HL-60 (cell line): Measurements from ENCODE around the gene GGA1.

Experiments
- DNase-seq, 2 experiments: peaks; one replicate each; pipeline ENCODE4 v3.0.0-alpha.2; 2010 to 2020; ENCODE audit warnings: low read depth in 1 of 2, low spot score in 1 of 2
- H3K27ac ChIP-seq: fragments of 250-450 bp; sonication (Bioruptor Pico); replicated peaks from 2 replicates; pipeline ENCODE4 v1.5.1; 2020; ENCODE audit warnings: mild to moderate bottlenecking, moderate library complexity
- H3K27me3 ChIP-seq: fragments of 250-450 bp; sonication (Bioruptor Pico); 2 replicates; pipeline ENCODE4 v1.5.1; 2021; ENCODE audit warnings: mild to moderate bottlenecking, moderate library complexity; ENCODE audit not compliant: insufficient read depth, poor library complexity, severe bottlenecking
- H3K4me3 ChIP-seq: replicated peaks from 2 replicates; pipeline ENCODE4 v1.5.1; 2011; ENCODE audit warnings: mild to moderate bottlenecking, control low read depth, low read length; ENCODE audit not compliant: insufficient read depth
- CTCF ChIP-seq: IDR thresholded peaks from one replicate; pipeline ENCODE4 v1.5.1; 2011; ENCODE audit warnings: low read length, control low read depth, inconsistent platforms; ENCODE audit not compliant: insufficient read depth
- GABPA ChIP-seq: IDR thresholded peaks from 2 replicates; pipeline ENCODE4 v1.6.1; 2012; ENCODE audit warnings: low read depth
- POLR2AphosphoS5 ChIP-seq: IDR thresholded peaks from 2 replicates; pipeline ENCODE4 v1.6.1; 2012; ENCODE audit warnings: low read depth
- REST ChIP-seq: IDR thresholded peaks from 2 replicates; pipeline ENCODE4 v1.6.1; 2012; ENCODE audit warnings: low read depth; ENCODE audit not compliant: insufficient replicate concordance
- SPI1 ChIP-seq: IDR thresholded peaks from 2 replicates; pipeline ENCODE4 v1.6.1; 2012; ENCODE audit warnings: low read depth, mild to moderate bottlenecking, borderline replicate concordance

The GGA1 gene

GRCh38 chr22:37623075-37624016, 14.7 kb downstream of the GGA1 start:
- TF ChIP-seq CTCF (peak; percentile 38), GABPA (no peak)
- Histone ChIP-seq H3K27ac (no peak overlapping the region), H3K4me3 (no peak overlapping the region), H3K27me3 (no peaks in the 10 kb centered on the region)
- DNase-seq, result peak in 1 of 2 experiments; percentile 63

- TF ChIP-seq POLR2AphosphoS5, result no peak
- no peak for TF ChIP-seq CTCF
- no peak for TF ChIP-seq GABPA
- TF ChIP-seq SPI1, result no peak
- TF ChIP-seq REST, result no peak
- H3K4me3 ChIP-seq, result no peak overlapping the region
- no peak for DNase-seq
- H3K27ac ChIP-seq, result no peak overlapping the region
- H3K27me3 ChIP-seq, result no peaks in the 10 kb centered on the region
These were observed 15.4 kb downstream of the GGA1 start for GRCh38 chr22:37624017-37624365.

GRCh38 chr22:37624876-37625275, 16.2 kb downstream of the GGA1 start:
- DNase-seq, result no peak
- H3K27ac ChIP-seq, result no peak overlapping the region
- TF ChIP-seq REST (no peak), POLR2AphosphoS5 (no peak), SPI1 (no peak), CTCF (no peak), GABPA (no peak)
- H3K27me3 ChIP-seq, result no peaks in the 10 kb centered on the region
- H3K4me3 ChIP-seq, result no peak overlapping the region
